Esophagus muscularis mucosa (tissue), 4 donors: Measurements from ENCODE around the gene ZNF592. TPM values are rescaled to one million over a fixed set of nuclear protein-coding genes. Genes with fewer than 3 reads are reported as not detected.

Experiments used
- DNase-seq: peaks from one replicate; pipeline ENCODE4 v3.0.0-alpha.2; 2017; ENCODE audit errors: extremely low spot score
- H3K27ac ChIP-seq, 4 donors: fragments of 200-600 bp; sonication (generic); replicated peaks in 1 of 4; 1 replicate in 3 of 4; 2 replicates in 1 of 4; pipeline ENCODE4 v1.5.1; 2016 to 2019; ENCODE audit warnings: mild to moderate bottlenecking in 1 of 4
- H3K27me3 ChIP-seq, 4 donors: fragments of 200-600 bp; sonication (generic); one replicate each; pipeline versions ENCODE4 v1.5.1 to v1.6.0; 2016 to 2019
- H3K36me3 ChIP-seq, 4 donors: fragments of 200-600 bp; sonication (generic); one replicate each; pipeline ENCODE4 v1.5.1; 2016 to 2019
- H3K4me1 ChIP-seq, 4 donors: fragments of 200-600 bp; sonication (generic); one replicate each; pipeline ENCODE4 v1.5.1; 2016 to 2019
- H3K4me3 ChIP-seq, 4 donors: fragments of 200-600 bp; sonication (generic); 1 replicate in 2 of 4; 2 replicates in 2 of 4; pipeline ENCODE4 v1.5.1; 2016 to 2019; ENCODE audit warnings: mild to moderate bottlenecking in 4 of 4, moderate library complexity in 1 of 4
- H3K9me3 ChIP-seq, 4 donors: fragments of 200-600 bp; sonication (generic); 1 replicate in 3 of 4; 2 replicates in 1 of 4; pipeline ENCODE4 v1.5.1; 2016 to 2019
- EP300 ChIP-seq: sonication (generic); formaldehyde crosslinking; IDR thresholded peaks from one replicate; pipeline ENCODE4 v1.6.1; 2017; ENCODE audit warnings: antibody characterized with exemption
- POLR2A ChIP-seq: fragments of 450-650 bp; IDR thresholded peaks from one replicate; pipeline ENCODE4 v1.6.1; 2017; ENCODE audit warnings: antibody characterized with exemption, moderate library complexity, mild to moderate bottlenecking, low read depth
- POLR2AphosphoS5 ChIP-seq, 2 donors: sonication (generic); formaldehyde crosslinking; IDR thresholded peaks; one replicate each; pipeline ENCODE4 v1.6.1; 2017; ENCODE audit warnings: antibody characterized with exemption in 2 of 2
- WGBS: methylation state at CpG from one replicate; pipeline ENCODE4 v1.1.5; 2018; 5-methylcytosine and 5-hydroxymethylcytosine counted together
- intact Hi-C: fragments of 100-400 bp; cut with DNase I; formaldehyde crosslinking; loops from one replicate; pipeline ENCODE4 v1.15.1; 2023
- total RNA-seq, 4 donors: library from RNA; depleted of rRNA; stranded (reverse); fragments of >200 nt; gene quantifications; one replicate each; pipeline versions ENCODE4 v1.1.0 to v1.2.1, GENCODE V29; 2016
- TF ChIP-seq, protein P1 (sequence below), 3 experiments: fragments of 200-600 bp in 2 of 3; fragments of 450-650 bp in 1 of 3; sonication (generic) in 2 of 3; IDR thresholded peaks; one replicate each; pipeline ENCODE4 v1.5.1; 2017 to 2019; ENCODE audit warnings: antibody characterized with exemption in 3 of 3, mild to moderate bottlenecking in 2 of 3, moderate library complexity in 1 of 3

ZNF592 gene
- total RNA-seq, 4 donors from 2014 or later, result 13.8 to 22.3 (median 20.2) TPM

DNA sequence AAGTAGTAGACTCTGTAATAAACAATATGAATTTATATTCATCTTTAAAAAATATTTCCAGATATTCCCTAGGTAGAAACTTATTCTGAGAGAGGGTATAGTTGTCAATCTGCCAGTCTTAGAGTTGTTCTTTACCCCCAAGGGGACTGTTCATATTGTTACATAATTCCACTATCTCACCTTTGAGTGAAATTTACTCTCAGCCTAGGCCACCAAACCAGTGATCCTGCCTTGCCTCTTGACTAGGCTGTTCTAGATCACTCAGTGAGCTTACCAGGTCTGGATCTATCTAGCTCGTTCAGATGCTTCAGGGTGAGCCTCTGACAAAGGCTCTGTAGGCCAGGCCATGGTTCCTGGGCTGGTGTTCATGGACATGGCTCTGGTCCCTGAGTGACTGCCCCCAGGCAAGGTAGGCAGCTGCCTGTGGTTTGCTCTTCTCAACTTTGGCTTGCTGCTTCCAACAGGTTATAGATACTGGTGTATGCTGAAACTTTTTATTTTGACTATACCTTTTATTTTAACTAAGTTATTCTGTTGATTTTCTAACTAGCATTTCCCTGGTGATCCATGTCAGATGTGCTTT, 27.6 kb downstream of the ZNF592 start:
- DNase-seq, result no peak
- intact Hi-C loops, result no loop called here

DNA sequence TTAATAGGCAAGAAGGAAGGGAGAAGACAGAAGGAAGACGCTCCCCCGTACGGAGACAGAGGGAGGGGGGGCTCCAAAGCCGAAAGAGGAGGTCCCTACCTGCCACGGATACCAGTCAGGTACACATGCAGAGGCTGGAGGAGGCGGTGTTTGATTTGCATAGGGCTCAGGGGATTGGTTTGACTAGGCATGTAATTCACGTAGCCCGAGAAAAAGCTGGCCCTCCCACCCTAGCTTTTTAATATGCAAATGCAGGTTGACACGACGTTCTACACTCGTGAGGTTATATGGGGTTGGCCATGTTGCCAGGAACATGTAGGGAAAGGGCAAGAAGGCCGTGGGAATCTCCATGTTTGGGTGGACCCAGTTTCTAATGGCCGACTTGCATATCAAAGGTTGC, 29.8 kb downstream of the ZNF592 start:
- no peak overlapping the region for H3K4me3 ChIP-seq
- DNase-seq, result no peak
- H3K27me3 ChIP-seq, result no peaks in the 10 kb centered on the region
- no peaks in the 10 kb centered on the region for H3K9me3 ChIP-seq
- H3K27ac ChIP-seq, result no peak overlapping the region
- intact Hi-C loops, result no loop called here
- H3K4me1 ChIP-seq, result peaks cover 0 to 17% (median 8%) of the 10 kb centered on the region in 4 donors
- H3K36me3 ChIP-seq, result peaks cover 6 to 48% (median 22%) of the 10 kb centered on the region in 4 donors
- TF ChIP-seq EP300 (no peak), POLR2AphosphoS5 (IDR thresholded peaks at IDR 0.05) (no peak), POLR2A (no peak)
- TF ChIP-seq, protein P1, sequence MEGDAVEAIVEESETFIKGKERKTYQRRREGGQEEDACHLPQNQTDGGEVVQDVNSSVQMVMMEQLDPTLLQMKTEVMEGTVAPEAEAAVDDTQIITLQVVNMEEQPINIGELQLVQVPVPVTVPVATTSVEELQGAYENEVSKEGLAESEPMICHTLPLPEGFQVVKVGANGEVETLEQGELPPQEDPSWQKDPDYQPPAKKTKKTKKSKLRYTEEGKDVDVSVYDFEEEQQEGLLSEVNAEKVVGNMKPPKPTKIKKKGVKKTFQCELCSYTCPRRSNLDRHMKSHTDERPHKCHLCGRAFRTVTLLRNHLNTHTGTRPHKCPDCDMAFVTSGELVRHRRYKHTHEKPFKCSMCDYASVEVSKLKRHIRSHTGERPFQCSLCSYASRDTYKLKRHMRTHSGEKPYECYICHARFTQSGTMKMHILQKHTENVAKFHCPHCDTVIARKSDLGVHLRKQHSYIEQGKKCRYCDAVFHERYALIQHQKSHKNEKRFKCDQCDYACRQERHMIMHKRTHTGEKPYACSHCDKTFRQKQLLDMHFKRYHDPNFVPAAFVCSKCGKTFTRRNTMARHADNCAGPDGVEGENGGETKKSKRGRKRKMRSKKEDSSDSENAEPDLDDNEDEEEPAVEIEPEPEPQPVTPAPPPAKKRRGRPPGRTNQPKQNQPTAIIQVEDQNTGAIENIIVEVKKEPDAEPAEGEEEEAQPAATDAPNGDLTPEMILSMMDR (IDR thresholded peaks at IDR 0.05), result no peak
- 85% methylated on average over 13 of the region's 13 CpGs for WGBS

More for the DNA sequence above, 27.6 kb downstream of the ZNF592 start:
- Histone ChIP-seq H3K27me3 (no peaks in the 10 kb centered on the region), H3K27ac (no peak overlapping the region), H3K9me3 (no peaks in the 10 kb centered on the region), H3K4me1 (peaks cover 7 to 32% (median 24%) of the 10 kb centered on the region in 4 donors), H3K4me3 (no peak overlapping the region), H3K36me3 (peaks cover 0 to 38% (median 8%) of the 10 kb centered on the region in 4 donors)
- TF ChIP-seq POLR2A, result no peak
- no peak for TF ChIP-seq POLR2AphosphoS5 (IDR thresholded peaks at IDR 0.05)
- TF ChIP-seq, protein P1 (IDR thresholded peaks at IDR 0.05), result no peak
- no peak for TF ChIP-seq EP300
- WGBS, result 91% methylated on average over 1 of the region's 1 CpG

DNA sequence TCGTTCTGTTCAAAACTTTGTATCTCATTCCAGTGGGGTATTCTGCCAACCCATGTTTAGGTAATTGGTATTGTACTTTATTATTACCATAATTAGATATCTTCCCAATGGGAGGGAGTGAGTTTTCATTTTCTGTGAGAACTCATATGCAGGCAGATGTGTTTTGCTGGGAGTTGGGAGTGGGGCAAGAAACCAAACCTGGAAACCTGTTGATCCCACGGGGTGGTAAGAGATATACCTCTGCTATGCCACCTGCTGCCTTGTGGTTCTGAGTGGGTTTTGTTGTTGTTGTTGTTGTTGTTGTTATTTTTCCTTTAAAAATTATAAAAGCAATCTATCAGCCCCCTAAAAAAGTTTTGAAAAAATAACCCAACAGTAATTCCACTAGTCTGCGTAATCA, 32.1 kb downstream of the ZNF592 start:
- TF ChIP-seq EP300, result no peak
- TF ChIP-seq POLR2A, result no peak
- TF ChIP-seq, protein P1 (IDR thresholded peaks at IDR 0.05), result no peak
- no peak for TF ChIP-seq POLR2AphosphoS5 (IDR thresholded peaks at IDR 0.05)
- 86% methylated on average over 3 of the region's 3 CpGs for WGBS
- Histone ChIP-seq H3K36me3 (peaks cover 22 to 59% (median 45%) of the 10 kb centered on the region in 4 donors), H3K27me3 (no peaks in the 10 kb centered on the region), H3K27ac (no peak overlapping the region), H3K4me1 (peaks cover 4 to 27% (median 16%) of the 10 kb centered on the region in 4 donors), H3K9me3 (no peaks in the 10 kb centered on the region), H3K4me3 (no peak overlapping the region)
- intact Hi-C loops, result no loop called here
- no peak for DNase-seq

DNA sequence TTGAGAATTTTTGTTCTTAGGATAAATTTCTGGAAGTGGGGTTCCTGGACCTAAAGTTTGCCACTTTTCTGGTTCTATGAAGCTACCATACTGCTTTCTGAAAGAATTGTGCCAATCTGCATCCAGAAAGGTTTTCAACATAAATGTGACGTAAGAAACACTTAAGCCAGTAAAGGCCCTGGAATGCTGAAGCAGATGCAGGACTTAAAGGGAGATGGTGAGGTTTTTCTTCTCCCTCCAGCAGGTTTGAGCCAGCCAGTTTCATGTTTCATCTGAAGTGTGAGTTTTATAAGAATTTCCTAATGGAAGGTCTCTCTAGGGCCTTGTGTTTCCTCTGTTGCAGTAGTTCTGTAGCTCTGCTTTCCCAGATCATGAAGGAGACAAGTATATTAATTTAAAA, 33.1 kb downstream of the ZNF592 start:
- 96% methylated on average over 1 of the region's 1 CpG for WGBS
- TF ChIP-seq, protein P1 (IDR thresholded peaks at IDR 0.05), result no peak
- no peak for TF ChIP-seq POLR2AphosphoS5 (IDR thresholded peaks at IDR 0.05)
- no peak for TF ChIP-seq EP300
- no peak for TF ChIP-seq POLR2A
- intact Hi-C loops, result no loop called here
- Histone ChIP-seq H3K4me1 (peaks cover 13 to 37% (median 24%) of the 10 kb centered on the region in 4 donors), H3K36me3 (peaks cover 22 to 63% (median 50%) of the 10 kb centered on the region in 4 donors), H3K27me3 (no peaks in the 10 kb centered on the region), H3K9me3 (no peaks in the 10 kb centered on the region), H3K4me3 (no peak overlapping the region), H3K27ac (no peak overlapping the region)
- no peak for DNase-seq

DNA sequence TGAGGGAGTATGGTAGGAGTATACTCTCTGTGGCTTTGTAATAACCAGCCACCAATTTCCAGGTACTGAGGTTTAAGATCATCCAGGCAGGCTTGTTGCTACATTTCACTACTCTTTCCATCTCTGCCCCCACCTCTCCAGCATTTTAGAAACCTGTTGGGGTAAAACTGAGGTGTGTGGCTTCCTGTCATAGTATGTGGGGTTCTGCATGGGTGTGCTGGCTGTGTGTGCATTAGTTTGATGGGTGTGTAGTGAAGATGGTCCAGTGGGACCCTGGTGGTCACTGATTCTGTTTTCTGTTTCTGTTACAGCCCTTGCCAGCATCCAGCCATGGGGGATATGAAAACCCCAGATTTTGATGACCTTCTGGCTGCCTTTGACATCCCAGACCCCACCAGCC, 34.0 kb downstream of the ZNF592 start:
- no peak overlapping the region for H3K4me3 ChIP-seq
- intact Hi-C loops, result no loop called here
- DNase-seq, result no peak
- H3K36me3 ChIP-seq, result peaks cover 22 to 63% (median 50%) of the 10 kb centered on the region in 4 donors
- H3K4me1 ChIP-seq, result peaks cover 18 to 38% (median 25%) of the 10 kb centered on the region in 4 donors
- no peaks in the 10 kb centered on the region for H3K27me3 ChIP-seq
- H3K9me3 ChIP-seq, result no peaks in the 10 kb centered on the region
- no peak overlapping the region for H3K27ac ChIP-seq
- TF ChIP-seq POLR2A (no peak), POLR2AphosphoS5 (IDR thresholded peaks at IDR 0.05) (no peak), EP300 (no peak)
- TF ChIP-seq, protein P1 (IDR thresholded peaks at IDR 0.05), result no peak
